Ishikawa (cell line): ENCODE results near the gene KPNA6.

Experiments used
- CEBPB ChIP-seq: IDR thresholded peaks from 2 replicates; pipeline ENCODE4 v1.6.1; 2012
- CREB1 ChIP-seq: IDR thresholded peaks from 2 replicates; pipeline ENCODE4 v1.6.1; 2012; ENCODE audit warnings: low read depth
- EGR1 ChIP-seq: IDR thresholded peaks from 2 replicates; pipeline ENCODE4 v1.6.1; 2012
- EP300 ChIP-seq: IDR thresholded peaks from 2 replicates; pipeline ENCODE4 v1.6.1; 2012; ENCODE audit warnings: borderline replicate concordance
- FOXM1 ChIP-seq: IDR thresholded peaks from 2 replicates; pipeline ENCODE4 v1.6.1; 2012; ENCODE audit warnings: low read depth, borderline replicate concordance
- NFIC ChIP-seq: IDR thresholded peaks from 2 replicates; pipeline ENCODE4 v1.6.1; 2012
- RAD21 ChIP-seq: IDR thresholded peaks from 2 replicates; pipeline ENCODE4 v1.6.1; 2012; ENCODE audit warnings: low read depth
- TAF1 ChIP-seq: IDR thresholded peaks from 2 replicates; pipeline ENCODE4 v1.6.1; 2012; ENCODE audit warnings: low read depth, mild to moderate bottlenecking
- TCF12 ChIP-seq: IDR thresholded peaks from 2 replicates; pipeline ENCODE4 v1.6.1; 2012; ENCODE audit warnings: low read depth
- TEAD4 ChIP-seq: IDR thresholded peaks from 2 replicates; pipeline ENCODE4 v1.6.1; 2012
- YY1 ChIP-seq: IDR thresholded peaks from 2 replicates; pipeline ENCODE4 v1.6.1; 2012; ENCODE audit warnings: low read depth
- ZBTB7A ChIP-seq: IDR thresholded peaks from 2 replicates; pipeline ENCODE4 v1.6.1; 2012; ENCODE audit warnings: low read depth
- TF ChIP-seq, protein P1 (sequence below): IDR thresholded peaks from 2 replicates; pipeline ENCODE4 v1.6.1; 2012
- TF ChIP-seq, protein P2 (sequence below): IDR thresholded peaks from 2 replicates; pipeline ENCODE4 v1.6.1; 2012; ENCODE audit warnings: low read depth, mild to moderate bottlenecking
- TF ChIP-seq, protein P3 (sequence below): IDR thresholded peaks from 2 replicates; pipeline ENCODE4 v1.6.1; 2012

The KPNA6 gene

DNA sequence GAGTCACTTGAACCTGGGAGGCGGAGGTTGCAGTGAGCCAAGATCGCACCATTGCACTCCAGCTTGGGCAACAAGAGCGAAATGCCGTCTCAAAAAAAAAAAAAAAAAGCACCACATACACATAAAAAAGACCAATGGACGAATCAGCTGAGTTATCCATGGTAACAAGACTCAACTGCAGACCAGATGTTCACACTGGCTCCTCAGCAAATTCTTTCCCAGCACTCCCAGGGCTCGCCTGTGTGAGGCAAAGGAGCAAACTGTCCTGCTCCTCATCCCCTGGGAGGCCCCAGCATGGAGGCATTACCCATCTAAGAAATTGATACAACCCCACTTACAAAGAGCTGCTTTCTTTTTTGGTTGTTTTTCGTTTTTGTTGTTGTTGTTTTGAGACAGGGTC, 111.2 kb downstream of the KPNA6 start:
- no peak for TF ChIP-seq NFIC
- no peak for TF ChIP-seq ZBTB7A
- TF ChIP-seq TCF12 = no peak
- TF ChIP-seq FOXM1 = no peak
- no peak for TF ChIP-seq CREB1
- no peak for TF ChIP-seq CEBPB
- TF ChIP-seq, protein P1, sequence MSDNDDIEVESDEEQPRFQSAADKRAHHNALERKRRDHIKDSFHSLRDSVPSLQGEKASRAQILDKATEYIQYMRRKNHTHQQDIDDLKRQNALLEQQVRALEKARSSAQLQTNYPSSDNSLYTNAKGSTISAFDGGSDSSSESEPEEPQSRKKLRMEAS = no peak
- no peak for TF ChIP-seq TEAD4
- TF ChIP-seq EGR1 = no peak
- no peak for TF ChIP-seq YY1
- TF ChIP-seq, protein P2, sequence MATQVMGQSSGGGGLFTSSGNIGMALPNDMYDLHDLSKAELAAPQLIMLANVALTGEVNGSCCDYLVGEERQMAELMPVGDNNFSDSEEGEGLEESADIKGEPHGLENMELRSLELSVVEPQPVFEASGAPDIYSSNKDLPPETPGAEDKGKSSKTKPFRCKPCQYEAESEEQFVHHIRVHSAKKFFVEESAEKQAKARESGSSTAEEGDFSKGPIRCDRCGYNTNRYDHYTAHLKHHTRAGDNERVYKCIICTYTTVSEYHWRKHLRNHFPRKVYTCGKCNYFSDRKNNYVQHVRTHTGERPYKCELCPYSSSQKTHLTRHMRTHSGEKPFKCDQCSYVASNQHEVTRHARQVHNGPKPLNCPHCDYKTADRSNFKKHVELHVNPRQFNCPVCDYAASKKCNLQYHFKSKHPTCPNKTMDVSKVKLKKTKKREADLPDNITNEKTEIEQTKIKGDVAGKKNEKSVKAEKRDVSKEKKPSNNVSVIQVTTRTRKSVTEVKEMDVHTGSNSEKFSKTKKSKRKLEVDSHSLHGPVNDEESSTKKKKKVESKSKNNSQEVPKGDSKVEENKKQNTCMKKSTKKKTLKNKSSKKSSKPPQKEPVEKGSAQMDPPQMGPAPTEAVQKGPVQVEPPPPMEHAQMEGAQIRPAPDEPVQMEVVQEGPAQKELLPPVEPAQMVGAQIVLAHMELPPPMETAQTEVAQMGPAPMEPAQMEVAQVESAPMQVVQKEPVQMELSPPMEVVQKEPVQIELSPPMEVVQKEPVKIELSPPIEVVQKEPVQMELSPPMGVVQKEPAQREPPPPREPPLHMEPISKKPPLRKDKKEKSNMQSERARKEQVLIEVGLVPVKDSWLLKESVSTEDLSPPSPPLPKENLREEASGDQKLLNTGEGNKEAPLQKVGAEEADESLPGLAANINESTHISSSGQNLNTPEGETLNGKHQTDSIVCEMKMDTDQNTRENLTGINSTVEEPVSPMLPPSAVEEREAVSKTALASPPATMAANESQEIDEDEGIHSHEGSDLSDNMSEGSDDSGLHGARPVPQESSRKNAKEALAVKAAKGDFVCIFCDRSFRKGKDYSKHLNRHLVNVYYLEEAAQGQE = no peak

DNA sequence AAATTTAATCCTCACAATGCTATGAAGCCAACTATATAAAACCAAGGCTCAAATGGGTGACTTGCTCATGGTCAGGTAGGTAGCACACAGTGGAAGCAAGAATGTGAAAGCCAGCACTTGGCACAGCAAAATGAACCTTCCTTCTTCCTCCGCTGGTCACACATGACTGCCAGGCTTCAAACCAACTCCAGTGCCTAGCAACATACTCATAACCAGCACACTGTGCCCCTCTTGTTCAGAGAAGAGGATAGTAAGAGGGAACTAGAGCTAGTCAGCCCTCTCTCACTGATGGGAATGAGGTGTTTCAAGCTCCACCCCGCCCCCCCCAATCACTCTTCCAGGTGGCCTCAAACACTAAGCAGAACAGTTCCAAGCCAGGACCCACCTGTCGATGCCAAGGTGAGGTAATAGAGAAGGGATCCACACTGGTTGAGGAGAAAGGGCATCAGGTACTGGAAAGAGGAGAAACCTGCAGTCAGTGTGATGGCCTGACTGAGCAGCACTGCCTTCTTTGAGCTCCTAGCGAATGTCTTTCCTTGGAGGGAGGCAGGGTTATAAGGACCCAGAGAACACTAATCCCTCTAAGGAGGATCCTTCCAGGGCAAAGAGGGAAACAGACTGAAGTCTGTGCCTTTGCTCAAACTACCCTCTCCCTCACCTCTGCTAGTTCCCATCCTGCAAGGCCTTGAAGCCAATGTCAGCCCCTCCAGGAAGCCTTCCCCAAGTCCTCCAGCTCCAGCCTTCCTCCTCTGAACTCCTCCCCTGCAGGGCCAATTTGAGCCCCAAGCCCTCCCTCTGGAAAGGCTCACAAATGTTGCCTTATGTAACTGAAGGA, 113.1 kb downstream of the KPNA6 start:
- TF ChIP-seq TEAD4 = no peak; the same call in 1 of the 2 replicates
- TF ChIP-seq NFIC = peak; percentile 30; the same call in 1 of the 2 replicates
- TF ChIP-seq EP300 = no peak

DNA sequence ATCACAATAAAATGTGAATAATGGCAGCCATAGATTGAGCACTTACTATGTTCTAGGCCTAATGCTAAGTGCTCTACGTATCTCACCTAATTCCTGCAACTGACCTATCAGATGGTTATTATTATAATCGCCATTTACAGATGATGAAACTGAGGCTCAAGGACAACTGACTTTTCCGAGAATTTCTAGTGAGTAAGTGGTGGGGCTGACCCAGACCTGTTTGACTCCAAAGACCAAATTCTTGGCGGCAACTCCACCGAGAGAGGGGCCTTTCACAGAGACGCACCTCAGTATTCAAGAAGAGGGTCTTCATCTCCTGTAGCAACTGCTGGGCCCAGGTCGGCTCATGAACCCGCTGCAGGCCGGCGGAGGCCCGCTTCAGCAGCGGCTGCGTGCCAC, 113.7 kb downstream of the KPNA6 start:
- TF ChIP-seq, protein P1 = no peak
- TF ChIP-seq EP300 = no peak
- TF ChIP-seq YY1 = no peak
- TF ChIP-seq EGR1 = no peak
- TF ChIP-seq TEAD4 = no peak
- TF ChIP-seq RAD21 = no peak
- TF ChIP-seq CREB1 = no peak
- no peak for TF ChIP-seq TAF1

DNA sequence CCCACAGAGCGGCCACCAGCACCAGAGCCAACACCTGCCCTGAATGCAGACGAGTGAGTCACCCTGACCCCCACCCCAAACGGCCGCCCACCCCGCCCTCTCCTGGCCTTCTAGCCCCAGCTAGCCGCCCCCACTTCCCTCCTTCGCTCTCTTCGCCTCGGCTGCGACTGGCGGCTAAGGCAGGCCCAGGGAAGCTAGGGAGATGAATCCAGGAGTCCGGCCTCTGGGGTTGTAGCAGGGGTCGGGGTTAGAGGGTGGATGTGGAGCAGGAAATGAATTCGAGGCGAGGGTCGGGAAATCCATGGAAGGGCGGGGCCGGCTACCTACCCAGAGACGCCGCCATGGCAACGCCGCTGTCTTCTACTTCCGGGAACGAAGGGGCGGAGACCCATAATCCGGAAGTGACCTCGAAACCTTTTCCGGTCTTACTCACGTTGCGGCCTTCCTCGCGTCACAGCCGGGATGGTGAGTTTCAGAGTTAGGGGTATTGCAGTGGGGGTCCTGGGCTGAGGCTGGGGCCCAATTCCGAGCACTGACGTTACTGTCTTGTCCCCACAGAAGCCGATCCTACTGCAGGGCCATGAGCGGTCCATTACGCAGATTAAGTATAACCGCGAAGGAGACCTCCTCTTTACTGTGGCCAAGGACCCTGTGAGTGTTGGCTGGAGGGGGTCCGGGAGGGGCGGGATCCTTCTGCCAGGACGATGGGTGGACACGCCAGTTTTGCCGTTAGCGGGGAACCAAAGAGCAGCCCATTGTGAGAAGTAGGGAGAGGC, 114.3 kb downstream of the KPNA6 start, which contains the start of the genes EIF3I and TMEM234:
EIF3I (plus strand) TSS at position 428 of the 776 bp plus-strand sequence; CDS start at position 463, 35 bp downstream.
TMEM234 (minus strand) TSS at position 374 of the 776 bp plus-strand sequence; CDS start at position 343, 31 bp downstream.
- TF ChIP-seq EGR1 (0 out of 2 replicates have a peak, but pooled peaks have one; percentile 10), YY1 (peak; percentile 75), TAF1 (peak; percentile 66), FOXM1 (no peak), EP300 (peak; percentile 37; the same call in 1 of the 2 replicates), TCF12 (peak; percentile 44; the same call in 1 of the 2 replicates), CREB1 (peak; percentile 70; the same call in 1 of the 2 replicates), NFIC (no peak), RAD21 (no peak), TEAD4 (peak; percentile 4; the same call in 1 of the 2 replicates), ZBTB7A (peak; percentile 75)
- TF ChIP-seq, protein P1 = peak; percentile 80
- TF ChIP-seq, protein P3, sequence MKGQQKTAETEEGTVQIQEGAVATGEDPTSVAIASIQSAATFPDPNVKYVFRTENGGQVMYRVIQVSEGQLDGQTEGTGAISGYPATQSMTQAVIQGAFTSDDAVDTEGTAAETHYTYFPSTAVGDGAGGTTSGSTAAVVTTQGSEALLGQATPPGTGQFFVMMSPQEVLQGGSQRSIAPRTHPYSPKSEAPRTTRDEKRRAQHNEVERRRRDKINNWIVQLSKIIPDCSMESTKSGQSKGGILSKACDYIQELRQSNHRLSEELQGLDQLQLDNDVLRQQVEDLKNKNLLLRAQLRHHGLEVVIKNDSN = no peak
- TF ChIP-seq, protein P2 = no peak

DNA sequence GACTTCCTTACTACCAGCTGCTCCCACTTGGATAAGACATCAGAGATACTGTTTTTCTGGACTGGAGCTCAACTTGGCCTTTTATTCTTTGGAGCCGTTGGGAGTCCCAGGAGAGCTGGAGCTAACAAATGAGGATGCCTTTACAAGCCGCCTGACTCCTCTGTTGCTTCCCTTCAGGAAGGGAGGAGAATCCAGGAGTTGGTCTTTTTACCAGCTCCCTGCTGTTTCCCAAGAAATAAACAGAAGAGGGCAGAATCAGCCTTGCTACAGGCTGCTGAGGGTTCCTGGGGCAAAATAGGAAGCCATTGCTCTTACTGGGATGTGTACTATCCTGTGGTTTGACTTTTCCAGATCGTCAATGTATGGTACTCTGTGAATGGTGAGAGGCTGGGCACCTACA, 115.8 kb downstream of the KPNA6 start:
- TF ChIP-seq RAD21 (peak; percentile 0; the same call in 1 of the 2 replicates), TCF12 (no peak)

DNA sequence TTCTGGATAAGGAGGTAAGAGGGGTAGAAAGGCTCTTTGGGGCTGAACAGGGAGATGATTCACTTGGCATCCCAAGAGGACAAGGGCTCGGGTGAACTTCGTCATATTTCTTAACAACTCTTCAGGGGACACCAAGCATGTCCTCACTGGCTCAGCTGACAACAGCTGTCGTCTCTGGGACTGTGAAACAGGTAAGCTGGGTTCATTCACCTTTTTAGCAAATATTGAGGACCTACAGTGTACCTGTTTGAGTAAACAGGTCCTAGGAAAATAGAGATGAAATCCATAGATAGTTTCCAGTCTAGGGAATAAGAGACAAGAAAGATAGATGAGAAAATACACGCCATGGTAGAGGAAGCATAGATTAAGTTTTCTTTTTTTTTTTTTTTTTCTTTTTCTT, 116.4 kb downstream of the KPNA6 start:
- TF ChIP-seq EP300 (no peak), CREB1 (no peak), FOXM1 (no peak), YY1 (no peak), EGR1 (no peak), ZBTB7A (no peak), TEAD4 (no peak)
- TF ChIP-seq, protein P3 = no peak
